ENCODE results near the gene SLC50A1. TPM values are rescaled to one million over a fixed set of nuclear protein-coding genes. Genes with fewer than 3 reads are reported as not detected.

SLC50A1 gene
- 68.1 TPM for total RNA-seq

GRCh38 chr1:155135415-155136028 is at the start of gene SLC50A1:
SLC50A1 (plus strand) TSS chr1:155135852; CDS start chr1:155135912, 60 bp downstream.
- peak; percentile 80 to 93 (median 93) for DNase-seq (ENCODE audit: low read depth in 2 of 3, low spot score in 2 of 3)

GRCh38 chr1:155086128-155086741 is 49.4 kb upstream of the SLC50A1 start:
- peak in 2 of 3 donors; percentile 70 to 80 for DNase-seq (ENCODE audit: low read depth in 2 of 3, low spot score in 2 of 3)

GRCh38 chr1:155086856-155087535 is 48.7 kb upstream of the SLC50A1 start:
- DNase-seq (ENCODE audit: low read depth in 2 of 3, low spot score in 2 of 3): no peak

GRCh38 chr1:155091071-155092051 is 44.3 kb upstream of the SLC50A1 start:
- peak; percentile 78 to 84 (median 80) for DNase-seq (ENCODE audit: low read depth in 2 of 3, low spot score in 2 of 3)

- DNase-seq (ENCODE audit: low read depth in 2 of 3, low spot score in 2 of 3): no peak
Observed at GRCh38 chr1:155092131-155092530, 43.5 kb upstream of the SLC50A1 start.

GRCh38 chr1:155092641-155093040 is 43.0 kb upstream of the SLC50A1 start:
- DNase-seq (ENCODE audit: low read depth in 2 of 3, low spot score in 2 of 3): no peak

- peak in 2 of 3 donors; percentile 54 to 73 for DNase-seq (ENCODE audit: low read depth in 2 of 3, low spot score in 2 of 3)
Observed at GRCh38 chr1:155093911-155094621, 41.6 kb upstream of the SLC50A1 start.

- DNase-seq (ENCODE audit: low read depth in 2 of 3, low spot score in 2 of 3): no peak
Observed at GRCh38 chr1:155094622-155094948, 41.1 kb upstream of the SLC50A1 start.

- no peak for DNase-seq (ENCODE audit: low read depth in 2 of 3, low spot score in 2 of 3)
Observed at GRCh38 chr1:155099331-155099730, 36.3 kb upstream of the SLC50A1 start.

GRCh38 chr1:155103325-155103724 is 32.3 kb upstream of the SLC50A1 start:
- DNase-seq (ENCODE audit: low read depth in 2 of 3, low spot score in 2 of 3): no peak

GRCh38 chr1:155104605-155105534 is 30.8 kb upstream of the SLC50A1 start:
- DNase-seq (ENCODE audit: low read depth in 2 of 3, low spot score in 2 of 3): no peak

GRCh38 chr1:155105604-155106011 is 30.0 kb upstream of the SLC50A1 start:
- DNase-seq (ENCODE audit: low read depth in 2 of 3, low spot score in 2 of 3): no peak

GRCh38 chr1:155106862-155107261 is 28.8 kb upstream of the SLC50A1 start:
- DNase-seq (ENCODE audit: low read depth in 2 of 3, low spot score in 2 of 3): no peak

GRCh38 chr1:155107309-155108264 is 28.1 kb upstream of the SLC50A1 start:
- DNase-seq (ENCODE audit: low read depth in 2 of 3, low spot score in 2 of 3): no peak

GRCh38 chr1:155108296-155108695 is 27.4 kb upstream of the SLC50A1 start:
- no peak for DNase-seq (ENCODE audit: low read depth in 2 of 3, low spot score in 2 of 3)

- DNase-seq (ENCODE audit: low read depth in 2 of 3, low spot score in 2 of 3): no peak
Observed at GRCh38 chr1:155110381-155110780, 25.3 kb upstream of the SLC50A1 start.

GRCh38 chr1:155110826-155111225 is 24.8 kb upstream of the SLC50A1 start:
- peak in 2 of 3 donors; percentile 40 to 78 for DNase-seq (ENCODE audit: low read depth in 2 of 3, low spot score in 2 of 3)

GRCh38 chr1:155113450-155113980 is 22.1 kb upstream of the SLC50A1 start:
- no peak for DNase-seq (ENCODE audit: low read depth in 2 of 3, low spot score in 2 of 3)

Measured in hematopoietic multipotent progenitor cell (in vitro differentiated cells).